HepG2 (cell line): ENCODE results near the gene TRIM69. TPM values are rescaled to one million over a fixed set of nuclear protein-coding genes. Genes with fewer than 3 reads are reported as not detected.

ENCODE experiments used
- ATAC-seq: fragments of 200-7000 bp; cut with Tn5 transposase; 3 replicates; pipeline ENCODE4 v1.9.1; 2020; ENCODE audit warnings: mild to moderate bottlenecking, moderate library complexity
- BruUV-seq: library from RNA; stranded (reverse); fragments of 400-500 nt; replicated peaks from 2 replicates; lab custom pipeline; 2021; lab: Mats Ljungman, UMichigan
- CTCF ChIA-PET: fragments of 300-600 bp; formaldehyde crosslinking; extraction: SDS; loops from one replicate; lab custom pipeline; 2021; ENCODE audit warnings: low total read pairs, inconsistent platforms, low intra/inter-chr PET ratio; lab: Yijun Ruan, JAX
- POLR2A ChIA-PET: fragments of 350-600 bp; sonication (Branson Sonifier 250); formaldehyde crosslinking; loops from one replicate; lab custom pipeline; 2020; ENCODE audit warnings: antibody characterized with exemption, inconsistent platforms; lab: Yijun Ruan, JAX
- DNase-seq: peaks from one replicate; pipeline ENCODE4 v3.0.0-alpha.2; 2015; ENCODE audit warnings: low spot score
- FAIRE-seq: peaks from 3 replicates; lab custom pipeline; 2011; peaks lifted over from hg19 to GRCh38; lab: Jason Lieb, UNC
- H2AFZ ChIP-seq: one replicate; pipeline ENCODE4 v1.6.1; 2011; ENCODE audit warnings: low read length, inconsistent platforms
- H3K27ac ChIP-seq: fragments of 300-600 bp; 3 replicates; pipeline ENCODE4 v1.8.0; 2011; ENCODE audit warnings: mixed run types, mild to moderate bottlenecking, mixed read lengths, low read length, inconsistent platforms; ENCODE audit not compliant: insufficient read depth; ENCODE audit errors: extremely low read length
- H3K27me3 ChIP-seq, 2 experiments: fragments of 200-600 bp in 1 of 2; 2 replicates in 1 of 2; 3 replicates in 1 of 2; pipeline versions ENCODE4 v1.6.0 to v1.8.0; 2011; ENCODE audit warnings: low read length in 2 of 2, mild to moderate bottlenecking in 2 of 2, moderate library complexity in 2 of 2, inconsistent platforms in 1 of 2; ENCODE audit not compliant: insufficient read depth in 2 of 2, control insufficient read depth in 1 of 2
- H3K36me3 ChIP-seq, 2 experiments: fragments of 200-600 bp in 1 of 2; replicated peaks in 1 of 2; 2 replicates in 1 of 2; 3 replicates in 1 of 2; pipeline versions ENCODE4 v1.5.1 to v1.8.0; 2011; ENCODE audit warnings: low read length in 2 of 2, inconsistent platforms in 1 of 2; ENCODE audit not compliant: insufficient read depth in 2 of 2, control insufficient read depth in 1 of 2
- H3K4me1 ChIP-seq: 2 replicates; pipeline ENCODE4 v1.5.1; 2012; ENCODE audit warnings: low read length, inconsistent platforms; ENCODE audit not compliant: insufficient read depth
- H3K4me2 ChIP-seq: 2 replicates; pipeline ENCODE4 v1.6.0; 2011; ENCODE audit warnings: low read depth, low read length, inconsistent platforms
- H3K4me3 ChIP-seq, 3 experiments: fragments of 200-600 bp in 1 of 3; sonication (generic), shearing (Covaris generic) in 1 of 3; replicated peaks in 1 of 3; 2 replicates each; pipeline ENCODE4 v1.5.1; 2011 to 2016; ENCODE audit warnings: low read length in 3 of 3, inconsistent platforms in 2 of 3, low read depth in 2 of 3, mild to moderate bottlenecking in 2 of 3, control low read depth in 1 of 3, mixed read lengths in 1 of 3; ENCODE audit not compliant: insufficient read depth in 1 of 3
- H3K79me2 ChIP-seq: one replicate; pipeline ENCODE4 v1.6.1; 2011; ENCODE audit warnings: low read length, inconsistent platforms; ENCODE audit not compliant: insufficient read depth
- H3K9ac ChIP-seq: 2 replicates; pipeline ENCODE4 v1.6.0; 2011; ENCODE audit warnings: mild to moderate bottlenecking, low read depth, low read length, inconsistent platforms; ENCODE audit not compliant: insufficient read depth
- H3K9me3 ChIP-seq: 2 replicates; pipeline ENCODE4 v1.5.1; 2012; ENCODE audit warnings: mild to moderate bottlenecking, low read length
- H4K20me1 ChIP-seq: 2 replicates; pipeline ENCODE4 v1.6.0; 2011; ENCODE audit warnings: inconsistent platforms, mild to moderate bottlenecking, low read length, moderate library complexity; ENCODE audit not compliant: insufficient read depth
- CEBPB ChIP-seq: IDR thresholded peaks from 2 replicates; pipeline ENCODE4 v1.6.1; 2011; ENCODE audit warnings: low read depth, low read length, improper control_type of control experiment, borderline replicate concordance
- CERS6 ChIP-seq: sonication (generic); formaldehyde crosslinking; IDR thresholded peaks from 2 replicates; pipeline ENCODE4 v1.5.0; 2020; ENCODE audit warnings: missing genetic modification reagents
- CREB3 ChIP-seq: sonication (generic); formaldehyde crosslinking; IDR thresholded peaks from 2 replicates; pipeline ENCODE4 v1.5.0; 2020; ENCODE audit warnings: missing genetic modification reagents
- GZF1 ChIP-seq: sonication (generic); formaldehyde crosslinking; IDR thresholded peaks from 2 replicates; pipeline ENCODE4 v1.5.1; 2020; ENCODE audit warnings: mild to moderate bottlenecking, missing genetic modification reagents
- HNF4G ChIP-seq, 2 experiments: sonication (generic) in 1 of 2; formaldehyde crosslinking in 1 of 2; IDR thresholded peaks; 2 replicates each; pipeline versions ENCODE4 v1.4.0 to v1.6.1; 2011 to 2020; ENCODE audit warnings: borderline replicate concordance in 2 of 2, low read depth in 2 of 2, mild to moderate bottlenecking in 2 of 2, low read length in 1 of 2, missing genetic modification reagents in 1 of 2, moderate library complexity in 1 of 2
- MAFF ChIP-seq: IDR thresholded peaks from 2 replicates; pipeline ENCODE4 v1.6.1; 2011; ENCODE audit warnings: low read depth, low read length, improper control_type of control experiment
- MAFK ChIP-seq, 2 experiments: IDR thresholded peaks in 1 of 2; conservative IDR thresholded peaks in 1 of 2; 2 replicates each; pipeline ENCODE4 v1.6.1; 2011; ENCODE audit warnings: improper control_type of control experiment in 2 of 2, low read length in 2 of 2
- RORA ChIP-seq: sonication (generic); formaldehyde crosslinking; IDR thresholded peaks from 2 replicates; pipeline ENCODE4 v1.5.0; 2020; ENCODE audit warnings: mild to moderate bottlenecking, missing genetic modification reagents, moderate library complexity
- ZKSCAN1 ChIP-seq: fragments of 150-350 bp; IDR thresholded peaks from 2 replicates; pipeline ENCODE4 v1.6.1; 2014; ENCODE audit warnings: low read length
- WGBS: methylation state at CpG from one replicate; pipeline ENCODE4 v1.1.6; 2017; ENCODE audit warnings: low lambda C conversion rate; 5-methylcytosine and 5-hydroxymethylcytosine counted together
- in situ Hi-C: cut with HindIII; loops from 2 replicates; pipeline ENCODE4 v1.10.0; 2017; ENCODE audit warnings: low pct_unique_long_range_greater_than_20kb; ENCODE audit not compliant: extremely low pct_ligation_motif_present
- intact Hi-C: fragments of 100-400 bp; cut with micrococcal nuclease; formaldehyde crosslinking; loops from one replicate; pipeline ENCODE4 v1.10.0; 2022; ENCODE audit not compliant: unreplicated experiment
- polyA plus RNA-seq, 8 experiments: library from polyadenylated mRNA; depleted of rRNA in 3 of 8; stranded (reverse) in 7 of 8; unstranded in 1 of 8; fragments of >200 nt; fragmentation: Illumina TruSeq in 4 of 8; extraction: Trizol in 4 of 8; gene quantifications; 2 replicates each; pipeline versions ENCODE4 v1.2.1 to v1.2.3, GENCODE V29; 2011 to 2016; ENCODE audit warnings: low read depth in 4 of 8, missing spikeins in 1 of 8, mixed read lengths in 1 of 8; ENCODE audit not compliant: insufficient read depth in 1 of 8
- total RNA-seq, 5 experiments: library from RNA; depleted of rRNA; stranded (reverse); fragments of >200 nt; fragmentation: Illumina TruSeq; extraction: Trizol; gene quantifications; 2 replicates each; pipeline ENCODE4 v1.2.3, GENCODE V29; 2016; ENCODE audit warnings: low read depth in 1 of 5

Gene TRIM69
- total and polyA plus RNA-seq, 2 of the 13 experiments (the other 11 are each of a cell fraction or from before 2014, with no cell fraction given): 2.6 to 3.2 TPM

- TF ChIP-seq CERS6 (CRISPR knock-in tag) (no peak), RORA (CRISPR knock-in tag) (no peak), GZF1 (no peak)
Measured at GRCh38 chr15:44763187-44763586, 26.9 kb downstream of the TRIM69 start (continued).

DNA sequence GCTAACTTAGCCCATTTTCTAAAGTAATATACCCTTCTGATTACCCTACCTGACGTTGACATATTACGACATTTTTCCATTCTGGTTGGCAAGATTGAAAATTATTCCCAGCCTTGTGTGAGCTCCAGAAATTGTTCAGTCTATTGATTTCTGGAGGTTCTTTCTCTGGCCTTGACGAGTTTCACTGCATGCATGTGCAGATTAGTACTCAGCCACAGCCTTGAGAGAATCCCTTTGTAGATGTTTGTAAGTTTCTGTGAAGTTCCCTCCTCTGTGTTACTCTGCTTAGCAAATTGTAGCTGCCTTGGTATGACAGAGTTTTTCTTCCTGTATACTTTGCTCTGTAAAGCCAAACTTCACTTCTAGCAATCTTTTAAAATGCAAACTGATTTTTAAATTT lies 27.5 kb downstream of the TRIM69 start:
- H3K79me2 ChIP-seq: no peaks in the 10 kb centered on the region
- H3K27ac ChIP-seq: no peak overlapping the region
- no peaks in the 10 kb centered on the region for H4K20me1 ChIP-seq
- H3K4me3 ChIP-seq: no peak overlapping the region
- intact Hi-C loops: no loop called here
- no peak overlapping the region for H3K4me2 ChIP-seq
- no peaks in the 10 kb centered on the region for H3K4me1 ChIP-seq
- 13% methylated on average over 3 of the region's 3 CpGs for WGBS
- in situ Hi-C loops: no loop called here
- no TSS peak for BruUV-seq
- CTCF ChIA-PET: no interaction called here
- no peaks in the 10 kb centered on the region for H3K36me3 ChIP-seq
- FAIRE-seq (no peak), DNase-seq (no peak), ATAC-seq (no peak)
- TF ChIP-seq HNF4G (IDR thresholded peaks at IDR 0.05; ENCODE audit: borderline replicate concordance, low read depth, low read length) (no peak), HNF4G (CRISPR knock-in tag; IDR thresholded peaks at IDR 0.05; ENCODE audit: borderline replicate concordance, low read depth) (no peak), CEBPB (0 out of 2 replicates have a peak, but pooled peaks have one; percentile 8), ZKSCAN1 (no peak)
- H3K9ac ChIP-seq: no peak overlapping the region
- POLR2A ChIA-PET: no interaction called here
- H3K27me3 ChIP-seq: no peaks in the 10 kb centered on the region; a peak in 1 of 5 replicates
- H2AFZ ChIP-seq: no peak overlapping the region
- no peaks in the 10 kb centered on the region for H3K9me3 ChIP-seq

- TF ChIP-seq MAFK (conservative IDR thresholded peaks at IDR 0.05 in 1 of 2, IDR thresholded peaks at IDR 0.05 in 1 of 2; ENCODE audit: low read length in 2 of 2) (peak; percentile 78 to 91), CREB3 (CRISPR knock-in tag) (no peak), MAFF (peak; percentile 84)
- POLR2A ChIA-PET: no interaction called here
- H4K20me1 ChIP-seq: no peaks in the 10 kb centered on the region
- in situ Hi-C loops: no loop called here
- no peaks in the 10 kb centered on the region for H3K9me3 ChIP-seq
- intact Hi-C loops: no loop called here
- DNase-seq: no peak
- 2% methylated on average over 3 of the region's 3 CpGs for WGBS
- no peak overlapping the region for H3K4me2 ChIP-seq
- no peaks in the 10 kb centered on the region for H3K79me2 ChIP-seq
- CTCF ChIA-PET: no interaction called here
- no peak overlapping the region for H3K27ac ChIP-seq
- no peak overlapping the region for H3K9ac ChIP-seq
- no peak for FAIRE-seq
- H3K4me3 ChIP-seq: no peak overlapping the region
- no peak for ATAC-seq
- no TSS peak for BruUV-seq
- H2AFZ ChIP-seq: no peak overlapping the region
- H3K36me3 ChIP-seq: no peaks in the 10 kb centered on the region
- no peaks in the 10 kb centered on the region for H3K27me3 ChIP-seq
- H3K4me1 ChIP-seq: no peaks in the 10 kb centered on the region
Measured at GRCh38 chr15:44765036-44765435, 28.7 kb downstream of the TRIM69 start.
